ENCODE results near the gene CDKN1C. TPM values are rescaled to one million over a fixed set of nuclear protein-coding genes. Genes with fewer than 3 reads are reported as not detected.

CDKN1C gene
- total RNA-seq, 1 donor from 2014 or later, result 9.5 TPM

DNA sequence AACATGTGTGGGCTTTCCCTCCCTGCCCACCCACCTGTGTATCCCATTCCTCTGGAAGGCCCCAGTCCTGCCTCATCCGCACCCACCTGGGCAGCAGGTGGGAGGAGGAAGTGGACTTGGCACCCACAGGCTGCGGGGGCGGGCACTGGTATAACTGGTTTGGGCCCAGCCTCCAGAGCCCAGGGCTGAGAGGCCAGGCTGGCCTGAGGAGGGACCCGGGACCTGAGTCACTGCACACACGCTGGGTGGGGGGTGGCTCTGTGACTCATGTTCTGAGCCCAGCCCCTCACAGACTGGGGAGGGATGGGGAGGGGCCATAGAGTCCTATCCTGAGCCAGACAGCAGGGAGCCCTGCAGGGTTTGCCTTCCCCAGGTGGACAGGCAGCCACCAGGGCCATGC is 26.9 kb upstream of the CDKN1C start:
- DNase-seq (ENCODE audit: low read depth), result peak; percentile 94
- Histone ChIP-seq H3K36me3 (ENCODE audit: control insufficient read depth, insufficient read depth, low read length) (no peaks in the 10 kb centered on the region), H3K27me3 (ENCODE audit: control insufficient read depth, insufficient read depth, low read length) (no peaks in the 10 kb centered on the region), H3K4me3 (ENCODE audit: low read depth, low read length) (peak overlapping the region; percentile 2)
- peak; percentile 88 for FAIRE-seq
- TF ChIP-seq, protein P1, sequence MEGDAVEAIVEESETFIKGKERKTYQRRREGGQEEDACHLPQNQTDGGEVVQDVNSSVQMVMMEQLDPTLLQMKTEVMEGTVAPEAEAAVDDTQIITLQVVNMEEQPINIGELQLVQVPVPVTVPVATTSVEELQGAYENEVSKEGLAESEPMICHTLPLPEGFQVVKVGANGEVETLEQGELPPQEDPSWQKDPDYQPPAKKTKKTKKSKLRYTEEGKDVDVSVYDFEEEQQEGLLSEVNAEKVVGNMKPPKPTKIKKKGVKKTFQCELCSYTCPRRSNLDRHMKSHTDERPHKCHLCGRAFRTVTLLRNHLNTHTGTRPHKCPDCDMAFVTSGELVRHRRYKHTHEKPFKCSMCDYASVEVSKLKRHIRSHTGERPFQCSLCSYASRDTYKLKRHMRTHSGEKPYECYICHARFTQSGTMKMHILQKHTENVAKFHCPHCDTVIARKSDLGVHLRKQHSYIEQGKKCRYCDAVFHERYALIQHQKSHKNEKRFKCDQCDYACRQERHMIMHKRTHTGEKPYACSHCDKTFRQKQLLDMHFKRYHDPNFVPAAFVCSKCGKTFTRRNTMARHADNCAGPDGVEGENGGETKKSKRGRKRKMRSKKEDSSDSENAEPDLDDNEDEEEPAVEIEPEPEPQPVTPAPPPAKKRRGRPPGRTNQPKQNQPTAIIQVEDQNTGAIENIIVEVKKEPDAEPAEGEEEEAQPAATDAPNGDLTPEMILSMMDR (IDR thresholded peaks at IDR 0.05; ENCODE audit: insufficient read depth, low read length, severe bottlenecking), result no peak

DNA sequence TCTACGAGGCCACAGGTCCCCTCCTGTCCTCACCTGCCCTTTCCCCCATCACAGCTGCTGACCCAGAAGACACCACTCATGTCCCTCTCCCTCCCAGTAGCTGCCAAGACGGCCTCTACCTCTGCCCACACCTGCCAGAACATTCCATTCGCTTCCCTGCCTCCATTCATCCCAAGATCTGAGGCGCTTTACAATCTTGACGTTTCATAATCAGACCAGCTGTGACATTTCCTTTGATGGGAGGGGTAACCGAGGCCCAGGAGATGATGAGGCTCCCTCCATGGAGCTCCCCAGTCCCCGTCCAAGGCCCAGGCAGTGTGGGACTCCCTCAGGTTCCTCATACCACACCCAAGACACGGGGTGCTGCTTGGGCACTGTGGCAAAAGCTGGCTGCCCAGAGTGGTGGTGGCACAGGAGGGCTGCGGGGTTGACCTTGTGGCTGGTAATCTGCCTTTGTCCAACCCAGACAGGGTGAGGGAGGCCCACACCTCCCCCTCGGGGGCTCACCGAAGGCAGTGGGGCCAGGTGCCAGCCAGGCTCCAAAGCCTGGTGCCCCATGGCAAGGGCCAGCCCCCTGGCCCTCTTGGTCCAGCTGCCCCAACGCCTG is 26.3 kb upstream of the CDKN1C start:
- H3K36me3 ChIP-seq (ENCODE audit: control insufficient read depth, insufficient read depth, low read length), result no peaks in the 10 kb centered on the region
- DNase-seq (ENCODE audit: low read depth), result peak; percentile 85
- no peak overlapping the region for H3K4me3 ChIP-seq (ENCODE audit: low read depth, low read length)
- peak; percentile 93 for FAIRE-seq
- TF ChIP-seq, protein P1 (IDR thresholded peaks at IDR 0.05; ENCODE audit: insufficient read depth, low read length, severe bottlenecking), result no peak
- H3K27me3 ChIP-seq (ENCODE audit: control insufficient read depth, insufficient read depth, low read length), result no peaks in the 10 kb centered on the region

DNA sequence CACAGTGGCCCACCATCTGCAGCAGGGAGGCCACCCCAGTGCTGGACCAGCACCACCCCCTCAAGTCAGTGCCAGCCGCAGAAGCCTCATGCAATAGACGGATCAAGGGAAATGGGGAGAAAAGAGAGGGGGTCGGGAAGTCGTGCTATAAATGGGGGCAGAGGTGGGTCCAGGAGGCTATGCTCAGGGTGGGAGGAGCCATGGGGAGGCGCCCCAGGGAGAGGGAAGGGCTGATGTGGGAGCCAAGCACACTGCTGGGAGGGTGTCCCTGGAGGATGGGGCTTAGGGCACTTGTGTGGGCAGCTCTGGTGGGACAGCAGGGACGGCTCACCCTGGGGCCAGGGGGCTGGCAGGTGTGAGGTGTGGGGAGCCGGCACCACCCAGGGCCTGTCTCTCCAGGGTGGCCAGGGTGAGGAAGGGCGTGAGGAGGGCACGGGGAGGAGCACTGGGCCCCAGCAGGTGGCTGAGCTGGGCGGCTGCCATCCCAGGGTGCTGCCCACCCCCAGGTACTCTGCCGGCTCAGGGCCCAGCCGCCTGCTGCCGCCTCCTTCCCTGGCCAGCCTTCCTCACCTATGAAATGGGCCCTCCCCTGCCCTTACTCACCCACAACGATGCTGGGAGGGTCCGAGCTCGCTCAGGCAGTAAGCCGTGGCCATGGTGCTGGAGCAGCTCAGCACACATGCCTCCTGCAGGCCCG is 25.7 kb upstream of the CDKN1C start:
- FAIRE-seq, result no peak
- no peak for DNase-seq (ENCODE audit: low read depth)
- Histone ChIP-seq H3K27me3 (ENCODE audit: control insufficient read depth, insufficient read depth, low read length) (no peaks in the 10 kb centered on the region), H3K4me3 (ENCODE audit: low read depth, low read length) (no peak overlapping the region), H3K36me3 (ENCODE audit: control insufficient read depth, insufficient read depth, low read length) (no peaks in the 10 kb centered on the region)
- TF ChIP-seq, protein P1 (IDR thresholded peaks at IDR 0.05; ENCODE audit: insufficient read depth, low read length, severe bottlenecking), result no peak

DNA sequence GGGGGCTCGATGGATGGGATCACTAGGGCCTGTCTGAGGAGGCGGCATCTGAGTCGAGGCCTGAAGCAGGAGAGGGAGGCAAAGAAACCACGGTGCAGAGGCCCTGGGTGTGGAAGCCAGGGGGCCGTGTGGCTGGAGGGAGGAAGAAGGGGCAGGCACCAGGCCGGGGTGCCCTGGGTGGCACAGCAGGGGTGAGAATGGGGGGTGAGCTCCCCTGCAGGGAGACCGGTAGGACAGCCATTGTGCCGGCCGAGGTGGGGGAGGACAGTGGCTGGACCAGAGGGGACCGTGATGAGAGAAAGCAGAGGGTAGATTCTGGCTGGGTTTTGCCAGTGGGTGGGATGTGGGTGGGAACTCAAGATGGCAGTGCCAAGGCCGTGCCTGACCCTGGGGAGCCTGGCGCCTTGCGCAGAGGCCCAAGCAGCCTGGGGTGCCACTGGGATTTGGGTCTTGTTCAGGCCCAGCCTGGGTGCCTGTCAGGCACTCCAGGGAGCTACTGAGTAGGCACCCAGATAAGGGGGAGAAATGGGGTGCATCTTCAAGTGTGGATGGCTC is 24.9 kb upstream of the CDKN1C start:
- Histone ChIP-seq H3K4me3 (ENCODE audit: low read depth, low read length) (no peak overlapping the region), H3K36me3 (ENCODE audit: control insufficient read depth, insufficient read depth, low read length) (peaks cover 1% of the 10 kb centered on the region), H3K27me3 (ENCODE audit: control insufficient read depth, insufficient read depth, low read length) (no peaks in the 10 kb centered on the region)
- TF ChIP-seq, protein P1 (IDR thresholded peaks at IDR 0.05; ENCODE audit: insufficient read depth, low read length, severe bottlenecking), result no peak
- FAIRE-seq (no peak), DNase-seq (ENCODE audit: low read depth) (no peak)

DNA sequence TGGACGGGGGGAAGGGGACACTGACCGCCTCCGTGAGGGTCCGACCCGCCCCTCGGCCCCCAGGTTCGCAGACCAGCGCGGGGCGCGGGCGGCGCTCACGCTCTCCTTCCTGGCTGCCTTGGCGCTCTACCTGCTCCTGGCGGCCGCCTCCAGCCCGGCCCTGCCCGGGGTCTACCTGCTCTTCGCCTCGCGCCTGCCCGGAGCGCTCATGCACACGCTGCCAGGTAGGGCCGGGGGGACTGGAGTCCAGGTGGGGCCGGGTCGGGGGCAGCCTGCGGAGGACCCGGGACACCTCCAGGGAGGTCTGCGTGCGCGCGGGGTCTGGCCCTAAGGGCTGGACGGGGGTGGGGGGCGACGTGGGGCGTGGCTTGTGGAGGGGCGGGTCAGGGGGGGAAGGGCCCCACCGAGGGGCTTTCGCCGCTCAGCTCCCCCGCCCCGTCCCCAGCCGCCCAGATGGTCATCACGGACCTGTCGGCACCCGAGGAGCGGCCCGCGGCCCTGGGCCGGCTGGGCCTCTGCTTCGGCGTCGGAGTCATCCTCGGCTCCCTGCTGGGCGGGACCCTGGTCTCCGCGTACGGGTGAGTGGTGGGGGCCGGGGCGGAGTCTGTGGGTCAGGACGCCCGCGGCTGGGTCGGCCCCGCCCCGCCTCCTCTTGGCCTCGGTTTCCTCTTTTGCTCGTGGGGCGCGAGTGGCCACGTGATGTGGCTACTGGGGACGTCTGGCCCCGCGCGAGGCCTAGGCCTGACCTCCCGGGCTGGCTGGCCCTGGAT is 23.7 kb upstream of the CDKN1C start:
- no peaks in the 10 kb centered on the region for H3K27me3 ChIP-seq (ENCODE audit: control insufficient read depth, insufficient read depth, low read length)
- H3K36me3 ChIP-seq (ENCODE audit: control insufficient read depth, insufficient read depth, low read length), result peaks cover 2% of the 10 kb centered on the region
- TF ChIP-seq, protein P1 (IDR thresholded peaks at IDR 0.05; ENCODE audit: insufficient read depth, low read length, severe bottlenecking), result no peak
- FAIRE-seq (no peak), DNase-seq (ENCODE audit: low read depth) (no peak)
- no peak overlapping the region for H3K4me3 ChIP-seq (ENCODE audit: low read depth, low read length)

Data from bronchial epithelial cell (primary cell).